Psoas muscle (tissue), 8 donors: ENCODE results near the gene HS3ST6. TPM values are rescaled to one million over a fixed set of nuclear protein-coding genes. Genes with fewer than 3 reads are reported as not detected.

Source experiments
- ATAC-seq, 4 donors: fragments of 200-7000 bp; cut with Tn5 transposase; one replicate each; pipeline ENCODE4 v1.9.1; 2020; ENCODE audit warnings: moderate library complexity in 3 of 4, mild to moderate bottlenecking in 2 of 4
- DNase-seq, 2 donors: peaks; one replicate each; pipeline ENCODE4 v3.0.0-alpha.2; 2020
- H3K27ac ChIP-seq: fragments of 200-600 bp; one replicate; pipeline ENCODE4 v1.8.0; 2022
- H3K27me3 ChIP-seq, 3 donors: fragments of 200-600 bp in 1 of 3; one replicate each; pipeline versions ENCODE4 v1.6.1 to v1.8.0; 2013 to 2022; ENCODE audit warnings: low read length in 2 of 3, mild to moderate bottlenecking in 2 of 3, moderate library complexity in 1 of 3; ENCODE audit not compliant: insufficient read depth in 3 of 3
- H3K36me3 ChIP-seq, 2 donors: fragments of 200-600 bp in 1 of 2; one replicate each; pipeline versions ENCODE4 v1.6.1 to v1.8.0; 2013 to 2022; ENCODE audit warnings: low read depth in 1 of 2, mild to moderate bottlenecking in 1 of 2, moderate library complexity in 1 of 2; ENCODE audit not compliant: insufficient read depth in 1 of 2
- H3K4me1 ChIP-seq: fragments of 200-600 bp; one replicate; pipeline ENCODE4 v1.8.0; 2022
- H3K4me3 ChIP-seq: fragments of 200-600 bp; one replicate; pipeline ENCODE4 v1.8.0; 2022; ENCODE audit warnings: mild to moderate bottlenecking
- H3K9me3 ChIP-seq: fragments of 200-600 bp; one replicate; pipeline ENCODE4 v1.8.0; 2022
- WGBS, 3 donors: extraction: QIAGEN DNeasy Blood & Tissue Kit; methylation state at CpG; one replicate each; pipeline versions ENCODE4 v1.1.6 to v1.1.7; 2013; 5-methylcytosine and 5-hydroxymethylcytosine counted together
- intact Hi-C, 2 donors: fragments of 100-400 bp; cut with DNase I; formaldehyde crosslinking; loops; one replicate each; pipeline versions ENCODE4 v1.11.0 to v1.14.2; 2022
- polyA plus RNA-seq, 3 donors: library from polyadenylated mRNA; stranded (reverse); fragments of 200-250 nt; gene quantifications; one replicate each; pipeline ENCODE4 v1.2.3, GENCODE V29; 2013
- total RNA-seq, 4 donors: library from RNA; stranded (reverse); fragmentation: NEBNext Ultra II Directional in 2 of 4; extraction: Animal tissue kit (Norgen Biotek cat#: 25700) in 2 of 4; gene quantifications; one replicate each; pipeline versions ENCODE4 v1.2.1 to v1.2.4, GENCODE V29; 2021 to 2023
- TF ChIP-seq, protein P1 (sequence below): fragments of 200-600 bp; IDR thresholded peaks from one replicate; pipeline ENCODE4 v1.8.0; 2022; ENCODE audit warnings: antibody characterized with exemption
- donor health status: healthy with polysubstance abuse.
- donor health status: DM: no; HTN: no; CAD: no; lungs with moderate emphysema.
- donor health status: Bipolar disorder and iron deficiency.
- donor health status: healthy.
- donor health status: DM: yes; HTN: yes; CAD: no.
- donor health status: DM: no; HTN: no; CAD: no.
- donor health status: DM: no; HTN: no; CAD: no.
- donor health status: DM: yes; HTN: yes; CAD: no.

HS3ST6 gene
- total and polyA plus RNA-seq, 7 donors: not detected

DNA sequence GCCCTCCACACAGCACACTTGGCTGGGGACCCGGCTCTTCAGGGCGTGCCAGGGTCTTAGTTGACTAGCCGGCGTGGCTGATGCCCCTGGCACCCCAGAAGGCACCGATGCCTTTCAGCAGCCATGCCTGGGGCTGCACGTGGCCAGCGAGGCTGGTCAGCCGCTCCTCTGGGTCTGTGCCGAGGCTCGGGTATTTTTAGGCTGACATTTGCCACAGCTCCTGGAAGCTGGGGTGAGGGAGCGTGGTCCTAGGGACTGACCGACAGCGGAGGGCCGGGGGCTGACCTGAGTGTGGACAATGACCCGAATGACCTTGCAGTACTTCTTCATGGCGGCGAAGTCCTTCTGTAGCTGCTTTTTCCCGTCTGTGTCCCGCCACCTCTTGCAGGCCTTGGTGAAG lies 32.3 kb upstream of the HS3ST6 start:
- H3K4me3 ChIP-seq: peak overlapping the region; percentile 2
- DNase-seq (peak; percentile 62 to 90), ATAC-seq (peak; percentile 70 to 75 (median 74))
- peaks cover 0 to 6% of the 10 kb centered on the region in 2 donors for H3K36me3 ChIP-seq
- H3K4me1 ChIP-seq: peaks cover 30% of the 10 kb centered on the region
- no peaks in the 10 kb centered on the region for H3K27me3 ChIP-seq
- intact Hi-C loops: no loop called here
- 25 to 48% (median 43%) methylated on average over 17 to 19 of the region's 19 CpGs for whole genome bisulfite sequencing, 3 donors
- no peaks in the 10 kb centered on the region for H3K9me3 ChIP-seq
- H3K27ac ChIP-seq: peak overlapping the region; percentile 90
- TF ChIP-seq, protein P1, sequence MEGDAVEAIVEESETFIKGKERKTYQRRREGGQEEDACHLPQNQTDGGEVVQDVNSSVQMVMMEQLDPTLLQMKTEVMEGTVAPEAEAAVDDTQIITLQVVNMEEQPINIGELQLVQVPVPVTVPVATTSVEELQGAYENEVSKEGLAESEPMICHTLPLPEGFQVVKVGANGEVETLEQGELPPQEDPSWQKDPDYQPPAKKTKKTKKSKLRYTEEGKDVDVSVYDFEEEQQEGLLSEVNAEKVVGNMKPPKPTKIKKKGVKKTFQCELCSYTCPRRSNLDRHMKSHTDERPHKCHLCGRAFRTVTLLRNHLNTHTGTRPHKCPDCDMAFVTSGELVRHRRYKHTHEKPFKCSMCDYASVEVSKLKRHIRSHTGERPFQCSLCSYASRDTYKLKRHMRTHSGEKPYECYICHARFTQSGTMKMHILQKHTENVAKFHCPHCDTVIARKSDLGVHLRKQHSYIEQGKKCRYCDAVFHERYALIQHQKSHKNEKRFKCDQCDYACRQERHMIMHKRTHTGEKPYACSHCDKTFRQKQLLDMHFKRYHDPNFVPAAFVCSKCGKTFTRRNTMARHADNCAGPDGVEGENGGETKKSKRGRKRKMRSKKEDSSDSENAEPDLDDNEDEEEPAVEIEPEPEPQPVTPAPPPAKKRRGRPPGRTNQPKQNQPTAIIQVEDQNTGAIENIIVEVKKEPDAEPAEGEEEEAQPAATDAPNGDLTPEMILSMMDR: no peak

DNA sequence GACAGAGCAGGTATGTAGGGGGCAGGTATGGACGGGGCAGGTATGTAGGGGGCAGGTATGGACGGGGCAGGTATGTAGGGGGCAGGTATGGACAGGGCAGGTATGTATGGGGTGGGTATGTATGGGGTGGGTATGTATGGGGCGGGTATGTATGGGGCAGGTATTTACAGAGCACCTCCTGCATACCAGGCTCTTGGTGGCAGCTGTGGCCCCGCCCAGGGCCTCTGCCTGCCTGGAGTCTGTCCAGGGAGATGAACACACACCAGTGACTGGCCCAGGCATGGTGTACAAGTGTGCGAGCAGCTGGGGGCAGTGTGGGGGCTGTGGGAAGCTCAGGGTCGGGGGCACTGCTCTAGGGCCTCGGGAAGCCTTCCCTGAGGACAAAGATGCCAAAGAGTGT lies 31.8 kb upstream of the HS3ST6 start:
- Histone ChIP-seq H3K36me3 (peaks cover 0 to 6% of the 10 kb centered on the region in 2 donors), H3K4me1 (peaks cover 35% of the 10 kb centered on the region), H3K9me3 (no peaks in the 10 kb centered on the region), H3K27ac (peak overlapping the region; percentile 90), H3K27me3 (no peaks in the 10 kb centered on the region), H3K4me3 (peak overlapping the region; percentile 2)
- ATAC-seq (peak; percentile 61 to 71 (median 66)), DNase-seq (peak; percentile 56 to 86)
- 28 to 51% (median 43%) methylated on average over 7 of the region's 7 CpGs for WGBS, 3 donors
- TF ChIP-seq, protein P1: no peak
- intact Hi-C loops: no loop called here

DNA sequence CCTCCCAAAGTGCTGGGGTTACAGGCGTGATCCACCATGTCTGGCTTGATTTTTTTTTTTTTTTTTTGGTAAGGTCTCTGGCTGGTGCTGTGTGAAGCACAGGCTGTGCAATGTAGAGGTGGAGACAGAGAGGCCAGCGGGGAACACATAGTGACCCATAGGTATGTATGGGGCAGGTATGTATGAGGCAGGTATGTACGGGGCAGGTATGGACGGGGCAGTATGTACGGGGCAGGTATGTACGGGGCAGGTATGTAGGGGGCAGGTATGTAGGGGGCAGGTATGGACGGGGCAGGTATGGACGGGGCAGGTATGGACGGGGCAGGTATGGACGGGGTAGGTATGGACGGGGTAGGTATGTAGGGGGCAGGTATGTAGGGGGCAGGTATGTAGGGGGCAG lies 31.3 kb upstream of the HS3ST6 start:
- H3K4me1 ChIP-seq: peaks cover 38% of the 10 kb centered on the region
- no peaks in the 10 kb centered on the region for H3K27me3 ChIP-seq
- no peaks in the 10 kb centered on the region for H3K9me3 ChIP-seq
- WGBS, 3 donors: 86 to 92% (median 91%) methylated on average over 9 to 11 of the region's 11 CpGs
- no peak overlapping the region for H3K4me3 ChIP-seq
- intact Hi-C loops: loop anchor here in 1 of 2 donors (10.0 kb wide), 1 partner anchor 175 kb away; the partner anchor contains the start of genes EME2, MRPS34 and NME3
- H3K27ac ChIP-seq: peak overlapping the region; percentile 30
- no peak for DNase-seq
- TF ChIP-seq, protein P1: no peak
- no peak for ATAC-seq
- peaks cover 0 to 6% of the 10 kb centered on the region in 2 donors for H3K36me3 ChIP-seq

DNA sequence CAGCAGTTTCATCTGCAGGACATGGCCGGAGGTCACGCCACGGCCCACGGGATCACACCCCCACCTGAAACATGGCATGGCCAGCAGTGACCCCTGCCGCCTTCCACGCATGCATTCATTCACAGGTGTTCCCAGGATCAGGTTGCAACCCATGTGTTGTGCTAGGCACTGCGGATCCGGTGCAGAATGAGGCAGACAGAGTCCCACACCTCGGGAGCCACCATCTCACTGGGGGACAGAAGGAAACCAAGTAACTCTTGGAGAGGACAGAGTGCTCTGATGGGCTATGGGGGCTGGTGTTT lies 29.1 kb upstream of the HS3ST6 start:
- Histone ChIP-seq H3K9me3 (no peaks in the 10 kb centered on the region), H3K4me3 (no peak overlapping the region), H3K27me3 (no peaks in the 10 kb centered on the region), H3K36me3 (peaks cover 0 to 6% of the 10 kb centered on the region in 2 donors), H3K4me1 (peaks cover 52% of the 10 kb centered on the region), H3K27ac (peak overlapping the region; percentile 89)
- WGBS, 3 donors: 19 to 37% (median 34%) methylated on average over 9 of the region's 9 CpGs
- intact Hi-C loops: loop anchor here in 1 of 2 donors (10.0 kb wide), 1 partner anchor 173 kb away; the partner anchor contains the start of genes EME2, MRPS34 and NME3
- TF ChIP-seq, protein P1: no peak
- no peak for DNase-seq
- no peak for ATAC-seq
